Measurements from ENCODE around the gene SYMPK. TPM values are rescaled to one million over a fixed set of nuclear protein-coding genes. Genes with fewer than 3 reads are reported as not detected.
A peak's percentile ranks its signal among the peaks of the same experiment; 100 is the strongest.

SYMPK gene
- total and polyA plus RNA-seq, 5 experiments from 2014 or later: 4.4 to 91.1 (median 15.4) TPM

- H3K36me3 Mint-ChIP-seq: no peaks in the 10 kb centered on the region
- H3K4me1 Mint-ChIP-seq: peaks cover 7 to 33% (median 13%) of the 10 kb centered on the region in 4 donors
- DNase-seq (peak; percentile 83 to 94 (median 89)), ATAC-seq (peak; percentile 56)
- POLR2A ChIA-PET: interaction anchor here (0.6 to 4.8 kb wide), 28 partner anchors 10 to 938 kb away, joined by 3 to 77 read pairs (median 5); partner anchors contain the start of genes CCDC61, DMPK, DMWD and FBXO46
- H3K9me3 Mint-ChIP-seq: no peaks in the 10 kb centered on the region
- H3K27ac Mint-ChIP-seq: peak within 1 kb of the TSS in 9 of 10 donors; percentile 32 to 96 (median 90)
- peaks cover 0 to 22% (median 9%) of the 10 kb centered on the region in 5 donors for H3K27me3 Mint-ChIP-seq
- H3K4me3 Mint-ChIP-seq: peak within 1 kb of the TSS; percentile 83 to 91 (median 87)
Measured at GRCh38 chr19:45768984-45769782, 93.8 kb downstream of the SYMPK start, which contains the start of gene SIX5. Gene SIX5 (minus strand): TSS chr19:45769252. CDS start chr19:45768844, 408 bp downstream.

DNA sequence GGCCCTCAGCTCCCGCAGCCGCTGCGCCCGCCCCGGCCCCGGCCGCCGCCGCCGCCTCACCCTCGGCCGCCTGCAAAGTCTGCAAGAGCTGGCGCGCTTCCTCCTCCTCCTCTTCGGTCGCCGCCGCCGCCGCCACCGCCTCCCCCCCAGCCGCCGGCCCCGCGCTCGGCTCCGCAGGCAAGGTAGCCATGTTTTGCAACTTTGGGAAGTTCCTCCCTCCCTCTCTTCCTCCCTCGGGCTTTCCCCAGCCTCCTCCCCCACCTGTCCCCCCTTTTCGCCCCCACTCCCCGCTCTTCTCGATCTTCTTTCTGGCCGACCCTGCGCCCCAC lies 94.3 kb downstream of the SYMPK start:
- POLR2A ChIA-PET: interaction anchor here (0.6 to 4.8 kb wide), 19 partner anchors 10 to 329 kb away, joined by 3 to 77 read pairs (median 8); partner anchors contain the start of genes CCDC61, DMPK, DMWD and FBXO46
- peaks cover 7 to 33% (median 13%) of the 10 kb centered on the region in 4 donors for H3K4me1 Mint-ChIP-seq
- ATAC-seq (peak in 1 of 2 donors; percentile 3), DNase-seq (peak in 7 of 10 donors; percentile 19 to 66 (median 35))
- H3K27ac Mint-ChIP-seq: peak overlapping the region in 6 of 10 donors; percentile 15 to 90 (median 54)
- H3K4me3 Mint-ChIP-seq: peak overlapping the region; percentile 80 to 91 (median 86)
- peaks cover 0 to 22% (median 9%) of the 10 kb centered on the region in 5 donors for H3K27me3 Mint-ChIP-seq
- H3K9me3 Mint-ChIP-seq: no peaks in the 10 kb centered on the region
- no peaks in the 10 kb centered on the region for H3K36me3 Mint-ChIP-seq

DNA sequence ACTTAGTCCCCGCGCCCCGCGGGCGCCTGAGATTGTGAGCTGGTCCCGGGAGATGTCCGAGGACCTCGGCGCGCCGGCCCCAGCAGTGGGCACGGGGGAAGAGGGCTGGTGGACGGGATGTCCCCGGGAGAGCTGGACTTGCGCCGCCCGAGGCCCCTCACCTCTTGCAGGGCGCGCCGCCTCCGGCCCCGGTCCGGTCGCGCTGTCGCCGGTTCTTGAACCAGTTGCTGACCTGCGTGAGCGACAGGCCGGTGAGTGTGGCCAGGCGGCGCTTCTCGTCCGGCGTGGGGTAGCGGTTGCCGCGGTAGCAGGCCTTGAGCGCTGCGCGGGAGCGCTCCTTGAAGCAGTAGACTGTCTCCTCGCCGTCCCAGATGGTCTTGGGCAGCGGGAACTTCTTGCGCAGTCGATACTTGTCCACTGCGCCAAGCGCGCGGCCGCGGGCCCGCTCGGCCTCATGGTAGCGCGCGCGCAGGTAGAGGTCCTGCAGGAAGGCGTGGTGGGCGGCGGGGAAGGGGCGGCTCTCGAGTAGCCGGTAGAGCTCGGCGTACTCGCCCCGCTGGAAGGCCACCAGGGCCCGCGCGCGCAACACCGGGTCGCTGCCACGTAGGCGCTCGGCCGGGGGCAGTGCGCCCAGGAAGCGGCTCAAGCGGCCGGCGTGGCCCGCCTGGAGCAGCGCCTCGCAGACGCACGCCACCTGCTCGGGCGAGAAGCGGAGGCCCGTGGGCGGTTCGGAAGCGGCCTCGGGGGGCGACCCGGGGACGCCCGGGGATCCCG lies 94.9 kb downstream of the SYMPK start:
- peak overlapping the region; percentile 48 to 86 (median 70) for H3K4me3 Mint-ChIP-seq
- DNase-seq (peak in 1 of 10 donors; percentile 25), ATAC-seq (no peak)
- no peaks in the 10 kb centered on the region for H3K9me3 Mint-ChIP-seq
- H3K36me3 Mint-ChIP-seq: no peaks in the 10 kb centered on the region
- peaks cover 7 to 33% (median 11%) of the 10 kb centered on the region in 4 donors for H3K4me1 Mint-ChIP-seq
- H3K27ac Mint-ChIP-seq: no peak overlapping the region
- POLR2A ChIA-PET: interaction anchor here (0.6 to 4.8 kb wide), 8 partner anchors 9 to 227 kb away, joined by 3 to 77 read pairs (median 8); partner anchors contain the start of genes CCDC61, DMPK, DMWD and MYPOP
- H3K27me3 Mint-ChIP-seq: peaks cover 0 to 22% (median 9%) of the 10 kb centered on the region in 5 donors

GRCh38 chr19:45767410-45767880 lies 95.5 kb downstream of the SYMPK start:
- POLR2A ChIA-PET: interaction anchor here (0.5 to 4.8 kb wide), 4 partner anchors 25 to 137 kb away, joined by 3 to 77 read pairs (median 32); partner anchors contain the start of genes DMWD and MYPOP
- Mint-ChIP-seq H3K4me3 (peak overlapping the region; percentile 13 to 86 (median 50)), H3K27ac (no peak overlapping the region), H3K9me3 (no peaks in the 10 kb centered on the region), H3K36me3 (no peaks in the 10 kb centered on the region), H3K27me3 (peaks cover 0 to 22% (median 9%) of the 10 kb centered on the region in 5 donors), H3K4me1 (peaks cover 7 to 32% (median 11%) of the 10 kb centered on the region in 4 donors)
- DNase-seq (no peak), ATAC-seq (no peak)

- no peaks in the 10 kb centered on the region for H3K9me3 Mint-ChIP-seq
- H3K4me1 Mint-ChIP-seq: peaks cover 7 to 26% (median 10%) of the 10 kb centered on the region in 4 donors
- no peak overlapping the region for H3K27ac Mint-ChIP-seq
- POLR2A ChIA-PET: interaction anchor here (0.5 to 4.8 kb wide), 3 partner anchors 25 to 137 kb away, joined by 4 to 77 read pairs (median 60); partner anchors contain the start of gene DMWD
- H3K27me3 Mint-ChIP-seq: peaks cover 0 to 22% (median 9%) of the 10 kb centered on the region in 5 donors
- H3K36me3 Mint-ChIP-seq: no peaks in the 10 kb centered on the region
- DNase-seq (no peak), ATAC-seq (no peak)
- peak overlapping the region in 9 of 10 donors; percentile 13 to 86 (median 50) for H3K4me3 Mint-ChIP-seq
Measured at GRCh38 chr19:45766869-45767346, 96.0 kb downstream of the SYMPK start.

GRCh38 chr19:45766296-45766868 lies 96.6 kb downstream of the SYMPK start:
- H3K36me3 Mint-ChIP-seq: no peaks in the 10 kb centered on the region
- POLR2A ChIA-PET: interaction anchor here (4.8 kb wide), 1 partner anchor 26 kb away, joined by 60 read pairs; the partner anchor contains the start of gene DMWD
- H3K27me3 Mint-ChIP-seq: peaks cover 0 to 22% (median 9%) of the 10 kb centered on the region in 5 donors
- H3K4me1 Mint-ChIP-seq: peaks cover 7 to 26% (median 10%) of the 10 kb centered on the region in 4 donors
- H3K4me3 Mint-ChIP-seq: peak overlapping the region in 1 of 10 donors; percentile 11
- DNase-seq (no peak), ATAC-seq (no peak)
- no peak overlapping the region for H3K27ac Mint-ChIP-seq
- H3K9me3 Mint-ChIP-seq: no peaks in the 10 kb centered on the region

DNA sequence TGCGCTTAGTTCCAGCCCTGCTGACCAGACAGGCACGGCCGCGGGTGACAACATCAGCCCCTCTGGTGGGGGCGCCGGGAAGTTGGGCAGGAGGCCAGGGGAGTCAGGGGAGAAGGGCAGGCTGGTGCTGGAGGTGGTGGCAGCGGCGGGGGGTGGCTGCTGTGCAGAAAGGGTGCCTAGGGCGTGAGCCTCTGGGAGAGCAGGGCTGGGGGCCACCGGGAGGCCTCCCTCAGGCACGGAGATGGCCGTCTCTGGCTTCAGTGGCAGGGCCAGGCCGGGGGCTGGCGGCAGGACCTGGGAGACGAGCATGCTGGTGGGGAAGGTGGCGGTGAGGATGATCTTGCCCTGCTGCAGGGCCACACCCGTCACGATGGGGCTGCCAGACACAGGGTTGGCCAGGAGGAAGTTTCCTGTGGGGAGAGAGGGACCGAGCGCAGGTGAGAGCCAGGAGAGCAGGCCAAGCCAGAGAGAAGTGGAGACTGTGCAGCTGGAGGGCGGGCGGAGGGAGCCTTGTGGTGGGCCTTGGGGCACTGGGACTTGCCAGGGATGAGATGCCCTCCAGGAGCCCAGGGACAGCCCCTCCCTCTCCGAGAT lies 97.1 kb downstream of the SYMPK start:
- Mint-ChIP-seq H3K27ac (peak overlapping the region in 1 of 10 donors; percentile 74), H3K27me3 (peaks cover 0 to 22% (median 9%) of the 10 kb centered on the region in 5 donors), H3K36me3 (no peaks in the 10 kb centered on the region), H3K4me3 (peak overlapping the region in 2 of 10 donors; percentile 11 to 37), H3K9me3 (no peaks in the 10 kb centered on the region), H3K4me1 (peaks cover 4 to 22% (median 6%) of the 10 kb centered on the region in 4 donors)
- POLR2A ChIA-PET: no interaction called here
- DNase-seq (no peak), ATAC-seq (no peak)

Other genes starting within 250 kb of the SYMPK start
- 10 to 100 TPM; 52.1 to 56.8 TPM for gene EML2, start 223.8 kb downstream of the SYMPK start, total RNA-seq
- gene EML2, start 223.8 kb downstream of the SYMPK start, polyA plus RNA-seq: 10 to 100 TPM in 2 of 3 donors, 1 to 10 TPM in 1; 8.8 to 17.8 (median 11.5) TPM
- 10 to 100 TPM in 1 of 2 experiments, 1 to 10 TPM in 1; 9.7 to 10.4 TPM for gene GIPR, start 194.9 kb downstream of the SYMPK start, total RNA-seq
- gene GIPR, start 194.9 kb downstream of the SYMPK start, polyA plus RNA-seq: under 1 TPM in 2 of 3 donors, not detected in 1; 0.38 to 0.61 TPM
- gene SNRPD2, start 171.2 kb downstream of the SYMPK start, total RNA-seq: 100 to 1,000 TPM; 395 to 410 TPM
- gene SNRPD2, start 171.2 kb downstream of the SYMPK start, polyA plus RNA-seq: 1,000 to 10,000 TPM; 1,119 to 1,289 (median 1,220) TPM
- gene QPCTL, start 170.5 kb downstream of the SYMPK start, total RNA-seq: 10 to 100 TPM in 1 of 2 experiments, 1 to 10 TPM in 1; 7.3 to 11.4 TPM
- 1 to 10 TPM in 2 of 3 donors, under 1 TPM in 1; 0.65 to 2.3 (median 1.6) TPM for gene QPCTL, start 170.5 kb downstream of the SYMPK start, polyA plus RNA-seq
- 10 to 100 TPM; 35.3 to 42.3 TPM for gene FBXO46, start 132.3 kb downstream of the SYMPK start, total RNA-seq
- 10 to 100 TPM; 12.4 to 15.2 (median 12.5) TPM for gene FBXO46, start 132.3 kb downstream of the SYMPK start, polyA plus RNA-seq
- gene MEIOSIN, start 129.7 kb downstream of the SYMPK start, total RNA-seq: not detected
- gene MEIOSIN, start 129.7 kb downstream of the SYMPK start, polyA plus RNA-seq: not detected
- gene SIX5, start 93.9 kb downstream of the SYMPK start, total RNA-seq: 1 to 10 TPM; 1.4 to 1.8 TPM
- under 1 TPM; 0.08 to 0.11 (median 0.09) TPM for gene SIX5, start 93.9 kb downstream of the SYMPK start, polyA plus RNA-seq
- gene DMPK, start 80.7 kb downstream of the SYMPK start, total RNA-seq: 10 to 100 TPM; 44.2 to 44.3 TPM
- gene DMPK, start 80.7 kb downstream of the SYMPK start, polyA plus RNA-seq: under 1 TPM; 0.60 to 0.99 (median 0.81) TPM
- 10 to 100 TPM; 49.5 to 54.1 TPM for gene DMWD, start 70.3 kb downstream of the SYMPK start, total RNA-seq
- 10 to 100 TPM in 2 of 3 donors, 1 to 10 TPM in 1; 8.0 to 16.5 (median 11.9) TPM for gene DMWD, start 70.3 kb downstream of the SYMPK start, polyA plus RNA-seq
- under 1 TPM; 0.36 to 0.57 TPM for gene RSPH6A, start 47.8 kb downstream of the SYMPK start, total RNA-seq
- gene RSPH6A, start 47.8 kb downstream of the SYMPK start, polyA plus RNA-seq: not detected
- not detected for gene FOXA3, start 1.2 kb upstream of the SYMPK start, total RNA-seq
- gene FOXA3, start 1.2 kb upstream of the SYMPK start, polyA plus RNA-seq: not detected
- 10 to 100 TPM; 32.9 to 33.8 TPM for gene IRF2BP1, start 23.0 kb upstream of the SYMPK start, total RNA-seq
- 1 to 10 TPM; 7.0 to 9.1 (median 7.6) TPM for gene IRF2BP1, start 23.0 kb upstream of the SYMPK start, polyA plus RNA-seq
- gene MYPOP, start 39.5 kb upstream of the SYMPK start, total RNA-seq: 10 to 100 TPM; 10.5 to 10.9 TPM
- under 1 TPM in 1 of 3 donors, not detected in 2; 0.23 TPM for gene MYPOP, start 39.5 kb upstream of the SYMPK start, polyA plus RNA-seq
- not detected for gene NANOS2, start 51.6 kb upstream of the SYMPK start, total RNA-seq
- gene NANOS2, start 51.6 kb upstream of the SYMPK start, polyA plus RNA-seq: not detected
- gene NOVA2, start 110.7 kb upstream of the SYMPK start, total RNA-seq: not detected
- not detected for gene NOVA2, start 110.7 kb upstream of the SYMPK start, polyA plus RNA-seq
- gene CCDC61, start 132.3 kb upstream of the SYMPK start, total RNA-seq: 10 to 100 TPM; 32.5 to 38.9 TPM
- gene CCDC61, start 132.3 kb upstream of the SYMPK start, polyA plus RNA-seq: 10 to 100 TPM in 1 of 3 donors, 1 to 10 TPM in 2; 7.9 to 12.1 (median 8.6) TPM
- not detected for gene PGLYRP1, start 159.9 kb upstream of the SYMPK start, total RNA-seq
- not detected for gene PGLYRP1, start 159.9 kb upstream of the SYMPK start, polyA plus RNA-seq
- not detected for gene IGFL4, start 177.9 kb upstream of the SYMPK start, total RNA-seq
- not detected for gene IGFL4, start 177.9 kb upstream of the SYMPK start, polyA plus RNA-seq

Data from naive thymus-derived CD8-positive, alpha-beta T cell (primary cell).